MM.1S (cell line): ENCODE results near the gene WNT2B.

ENCODE experiments used
- DNase-seq: peaks from one replicate; pipeline ENCODE4 v3.0.0-alpha.2; 2015
- H2AFZ ChIP-seq: fragments of 300-600 bp; sonication (generic); 2 replicates; pipeline ENCODE4 v1.6.0; 2016; ENCODE audit warnings: antibody characterized with exemption, low read length
- H3F3A ChIP-seq: fragments of 300-600 bp; sonication (generic); 2 replicates; pipeline ENCODE4 v1.6.1; 2016; ENCODE audit warnings: mild to moderate bottlenecking, antibody characterized with exemption, low read length, moderate library complexity, mixed read lengths; ENCODE audit not compliant: insufficient read depth
- H3K27ac ChIP-seq: fragments of 300-600 bp; sonication (generic); 2 replicates; pipeline ENCODE4 v1.5.1; 2016; ENCODE audit warnings: mild to moderate bottlenecking, low read length
- H3K27me3 ChIP-seq: fragments of 300-600 bp; sonication (generic); replicated peaks from 2 replicates; pipeline ENCODE4 v1.6.0; 2016; ENCODE audit warnings: low read length; ENCODE audit not compliant: insufficient read depth
- H3K36me3 ChIP-seq: fragments of 300-600 bp; sonication (generic); replicated peaks from 2 replicates; pipeline ENCODE4 v1.6.1; 2016; ENCODE audit warnings: mild to moderate bottlenecking, low read length, mixed read lengths; ENCODE audit not compliant: insufficient read depth
- H3K4me1 ChIP-seq: fragments of 300-600 bp; sonication (generic); 2 replicates; pipeline ENCODE4 v1.6.1; 2016; ENCODE audit warnings: low read length, mixed read lengths
- H3K4me2 ChIP-seq: fragments of 300-600 bp; sonication (generic); 2 replicates; pipeline ENCODE4 v1.6.0; 2016; ENCODE audit warnings: low read depth, low read length
- H3K4me3 ChIP-seq: fragments of 300-600 bp; sonication (generic); 2 replicates; pipeline ENCODE4 v1.5.1; 2016; ENCODE audit warnings: low read length, mixed read lengths
- H3K79me2 ChIP-seq: fragments of 300-600 bp; sonication (generic); 2 replicates; pipeline ENCODE4 v1.6.1; 2016; ENCODE audit warnings: mixed run types, low read length, mixed read lengths
- H3K9ac ChIP-seq: fragments of 300-600 bp; sonication (generic); 2 replicates; pipeline ENCODE4 v1.6.1; 2016; ENCODE audit warnings: low read length, mixed read lengths
- H3K9me2 ChIP-seq: fragments of 300-600 bp; sonication (generic); replicated peaks from 2 replicates; pipeline ENCODE4 v1.6.1; 2016; ENCODE audit warnings: mild to moderate bottlenecking, low read length, mixed read lengths; ENCODE audit not compliant: insufficient read depth
- H3K9me3 ChIP-seq: fragments of 300-600 bp; sonication (generic); replicated peaks from 2 replicates; pipeline ENCODE4 v1.6.1; 2016; ENCODE audit warnings: mild to moderate bottlenecking, low read length, mixed read lengths; ENCODE audit not compliant: insufficient read depth
- H4K20me1 ChIP-seq: fragments of 300-600 bp; sonication (generic); 2 replicates; pipeline ENCODE4 v1.6.1; 2016; ENCODE audit warnings: mild to moderate bottlenecking, low read length, moderate library complexity, mixed read lengths; ENCODE audit not compliant: insufficient read depth
- CTCF ChIP-seq: fragments of 300-600 bp; sonication (generic); IDR thresholded peaks from 2 replicates; pipeline ENCODE4 v1.5.1; 2016; ENCODE audit warnings: antibody characterized with exemption, low read length, mixed read lengths
- EZH2 ChIP-seq: fragments of 300-600 bp; sonication (generic); optimal IDR thresholded peaks from 2 replicates; pipeline ENCODE3; 2017; ENCODE audit warnings: low read depth, mild to moderate bottlenecking, antibody characterized with exemption, low read length, mixed read lengths
- EZH2phosphoT487 ChIP-seq: fragments of 300-600 bp; sonication (generic); IDR thresholded peaks from 2 replicates; pipeline ENCODE4 v1.6.1; 2018; ENCODE audit warnings: antibody characterized with exemption, low read length

The WNT2B gene

GRCh38 chr1:112507336-112507735, 1.4 kb upstream of the WNT2B start:
- Histone ChIP-seq H3K79me2 (no peaks in the 10 kb centered on the region), H3K27ac (no peak overlapping the region), H3K36me3 (no peaks in the 10 kb centered on the region), H3K4me1 (no peaks in the 10 kb centered on the region), H3K9me2 (no peaks in the 10 kb centered on the region), H4K20me1 (no peaks in the 10 kb centered on the region), H3K9me3 (no peaks in the 10 kb centered on the region), H3F3A (no peaks in the 10 kb centered on the region), H3K4me3 (no peak overlapping the region), H3K27me3 (no peaks in the 10 kb centered on the region; the same call in 1 of the 2 replicates), H3K9ac (no peak overlapping the region), H2AFZ (no peak overlapping the region), H3K4me2 (no peak overlapping the region)
- no peak for TF ChIP-seq CTCF
- no peak for TF ChIP-seq EZH2phosphoT487
- TF ChIP-seq EZH2 = no peak
- no peak for DNase-seq

- no peak for DNase-seq
- H3K9ac ChIP-seq = no peak overlapping the region
- no peaks in the 10 kb centered on the region for H3K27me3 ChIP-seq
- no peaks in the 10 kb centered on the region for H3F3A ChIP-seq
- no peaks in the 10 kb centered on the region for H3K9me2 ChIP-seq
- TF ChIP-seq EZH2 (no peak), EZH2phosphoT487 (no peak), CTCF (no peak)
- no peaks in the 10 kb centered on the region for H3K4me1 ChIP-seq
- 0 out of 2 replicates have a peak overlapping the region, but pooled peaks have one; percentile 48 for H2AFZ ChIP-seq
- H4K20me1 ChIP-seq = no peaks in the 10 kb centered on the region
- no peaks in the 10 kb centered on the region for H3K79me2 ChIP-seq
- no peak overlapping the region for H3K27ac ChIP-seq
- H3K36me3 ChIP-seq = no peaks in the 10 kb centered on the region
- H3K4me2 ChIP-seq = peak overlapping the region; percentile 84
- H3K9me3 ChIP-seq = no peaks in the 10 kb centered on the region
- H3K4me3 ChIP-seq = peak overlapping the region; percentile 63
Measured at GRCh38 chr1:112507921-112508277, 866 bp upstream of the WNT2B start.

DNA sequence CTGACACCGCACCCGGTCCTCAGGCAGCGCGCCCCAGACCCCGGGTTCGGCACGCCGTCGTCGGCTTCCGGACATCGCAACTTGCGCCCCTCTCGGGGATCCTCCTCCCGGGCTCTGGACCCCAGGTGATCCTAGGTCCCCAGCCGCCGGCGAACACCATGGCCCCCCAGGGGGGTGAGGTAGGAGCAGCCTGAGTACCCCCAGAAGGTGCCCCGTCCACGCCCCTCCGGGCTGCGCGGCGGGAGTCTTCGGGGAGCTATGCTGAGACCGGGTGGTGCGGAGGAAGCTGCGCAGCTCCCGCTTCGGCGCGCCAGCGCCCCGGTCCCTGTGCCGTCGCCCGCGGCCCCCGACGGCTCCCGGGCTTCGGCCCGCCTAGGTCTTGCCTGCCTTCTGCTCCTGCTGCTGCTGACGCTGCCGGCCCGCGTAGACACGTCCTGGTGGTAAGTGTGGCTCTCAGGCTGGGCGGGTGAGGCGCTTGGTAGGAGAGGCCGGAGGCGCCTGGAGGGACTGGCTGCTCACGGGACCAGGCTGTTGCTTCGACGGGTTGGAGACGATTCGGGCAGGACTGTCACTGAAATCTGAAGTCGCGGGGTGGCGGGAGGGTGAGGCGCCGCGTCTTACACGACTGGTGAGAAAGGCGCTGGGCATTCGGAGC, 367 bp downstream of the WNT2B start:
- Histone ChIP-seq H4K20me1 (no peaks in the 10 kb centered on the region), H3F3A (no peaks in the 10 kb centered on the region), H3K36me3 (no peaks in the 10 kb centered on the region), H2AFZ (no peak overlapping the region), H3K9ac (no peak overlapping the region), H3K4me1 (no peaks in the 10 kb centered on the region), H3K27me3 (no peaks in the 10 kb centered on the region), H3K9me2 (no peaks in the 10 kb centered on the region), H3K4me3 (no peak overlapping the region), H3K79me2 (no peaks in the 10 kb centered on the region), H3K9me3 (no peaks in the 10 kb centered on the region), H3K27ac (no peak overlapping the region), H3K4me2 (no peak overlapping the region)
- no peak for TF ChIP-seq EZH2phosphoT487
- no peak for TF ChIP-seq CTCF
- TF ChIP-seq EZH2 = no peak
- no peak for DNase-seq
